CD4-positive, alpha-beta memory T cell (primary cell): ENCODE measurements around the gene USP17L28. TPM values are rescaled to one million over a fixed set of nuclear protein-coding genes. Genes with fewer than 3 reads are reported as not detected.
"Not testable (repeated sequence)": the region's sequence is repeated elsewhere in the genome, so short reads cannot be mapped to it uniquely, and the experiment has no call there.

Source experiments
- CTCF ChIA-PET: fragments of 350-600 bp; sonication (Branson Sonifier 250); formaldehyde crosslinking; loops from one replicate; lab custom pipeline; 2021; ENCODE audit warnings: inconsistent platforms; ENCODE audit not compliant: partially characterized antibody; lab: Charles Lee
- POLR2A ChIA-PET: fragments of 350-600 bp; sonication (Branson Sonifier 250); formaldehyde crosslinking; loops from one replicate; lab custom pipeline; 2021; ENCODE audit not compliant: partially characterized antibody; lab: Charles Lee
- DNase-seq, 5 donors: peaks; one replicate each; pipeline versions ENCODE4 v3.0.0 to v3.0.0-alpha.2; 2020 to 2022; ENCODE audit warnings: mixed read lengths in 1 of 5
- H3K27ac ChIP-seq: one replicate; pipeline ENCODE4 v1.7.0; 2013; ENCODE audit warnings: low read depth, low read length
- H3K27me3 ChIP-seq: 2 replicates; pipeline ENCODE4 v1.7.0; 2013; ENCODE audit warnings: mild to moderate bottlenecking, low read length, moderate library complexity; ENCODE audit not compliant: insufficient read depth
- H3K36me3 ChIP-seq: 2 replicates; pipeline ENCODE4 v1.7.0; 2013; ENCODE audit warnings: mild to moderate bottlenecking, low read length, moderate library complexity; ENCODE audit not compliant: insufficient read depth
- H3K4me1 ChIP-seq: 2 replicates; pipeline ENCODE4 v1.7.0; 2013; ENCODE audit warnings: mild to moderate bottlenecking, low read length, moderate library complexity; ENCODE audit not compliant: insufficient read depth
- H3K4me3 ChIP-seq, 2 donors: one replicate each; pipeline ENCODE4 v1.7.0; 2013; ENCODE audit warnings: low read length in 2 of 2, mild to moderate bottlenecking in 1 of 2
- H3K9me3 ChIP-seq, 2 donors: one replicate each; pipeline ENCODE4 v1.7.0; 2013; ENCODE audit warnings: low read length in 2 of 2, control low read depth in 1 of 2; ENCODE audit not compliant: control insufficient read depth in 1 of 2
- H3K27ac Mint-ChIP-seq, 7 donors: one replicate each; pipeline ENCODE4 v1.8.0; 2020 to 2021; ENCODE audit warnings: mixed read lengths in 7 of 7, mild to moderate bottlenecking in 6 of 7, inconsistent platforms in 3 of 7, moderate library complexity in 3 of 7
- H3K27me3 Mint-ChIP-seq, 2 donors: one replicate each; pipeline ENCODE4 v1.8.0; 2020 to 2021; ENCODE audit warnings: mixed read lengths in 2 of 2
- H3K36me3 Mint-ChIP-seq, 2 donors: one replicate each; pipeline ENCODE4 v1.8.0; 2020 to 2021; ENCODE audit warnings: mixed read lengths in 2 of 2, inconsistent platforms in 1 of 2, mild to moderate bottlenecking in 1 of 2
- H3K4me1 Mint-ChIP-seq, 4 donors: one replicate each; pipeline ENCODE4 v1.8.0; 2020 to 2021; ENCODE audit warnings: mixed read lengths in 4 of 4, mild to moderate bottlenecking in 1 of 4
- H3K4me3 Mint-ChIP-seq, 8 donors: one replicate each; pipeline ENCODE4 v1.8.0; 2020 to 2021; ENCODE audit warnings: mixed read lengths in 8 of 8, mild to moderate bottlenecking in 7 of 8, moderate library complexity in 6 of 8, inconsistent platforms in 3 of 8
- H3K9me3 Mint-ChIP-seq, 8 donors: one replicate each; pipeline ENCODE4 v1.8.0; 2020 to 2021; ENCODE audit warnings: mixed read lengths in 8 of 8, mild to moderate bottlenecking in 5 of 8, inconsistent platforms in 3 of 8, moderate library complexity in 1 of 8
- intact Hi-C: fragments of 100-400 bp; cut with micrococcal nuclease; formaldehyde crosslinking; loops from one replicate; pipeline ENCODE4 v1.15.1; 2023
- polyA plus RNA-seq, 2 donors: library from polyadenylated mRNA; unstranded; fragments of 300-500 nt; fragmentation: Illumina TruSeq; gene quantifications; one replicate each; pipeline ENCODE4 v1.2.3, GENCODE V29; 2021
- total RNA-seq, 2 experiments: library from RNA; stranded (reverse); gene quantifications; one replicate each; pipeline ENCODE4 v1.2.3, GENCODE V29; 2021

USP17L28 gene
- total and polyA plus RNA-seq, 4 experiments from 2014 or later: not detected

GRCh38 chr4:9350866-9351265 is 2.2 kb downstream of the USP17L28 start:
- H3K36me3 ChIP-seq, H3K9me3 Mint-ChIP-seq, H3K27me3 Mint-ChIP-seq, POLR2A ChIA-PET, CTCF ChIA-PET, H3K4me1 Mint-ChIP-seq, H3K27me3 ChIP-seq, DNase-seq, H3K4me3 Mint-ChIP-seq, intact Hi-C loops, H3K36me3 Mint-ChIP-seq, H3K27ac ChIP-seq, H3K27ac Mint-ChIP-seq, H3K4me1 ChIP-seq, H3K9me3 ChIP-seq, H3K4me3 ChIP-seq: not testable (repeated sequence)

GRCh38 chr4:9353338-9353737 is 4.6 kb downstream of the USP17L28 start, which contains the start of gene USP17L29:
Gene USP17L29, plus strand, starts transcription at chr4:9353638. Its CDS starts 0 bp downstream, at chr4:9353638.
- H3K27me3 ChIP-seq, H3K27ac Mint-ChIP-seq, H3K9me3 Mint-ChIP-seq, CTCF ChIA-PET, H3K27ac ChIP-seq, H3K27me3 Mint-ChIP-seq, H3K4me1 Mint-ChIP-seq, H3K36me3 Mint-ChIP-seq, H3K4me3 ChIP-seq, H3K4me1 ChIP-seq, intact Hi-C loops, H3K9me3 ChIP-seq, H3K4me3 Mint-ChIP-seq, DNase-seq, H3K36me3 ChIP-seq, POLR2A ChIA-PET: not testable (repeated sequence)

GRCh38 chr4:9362829-9363228 is 14.1 kb downstream of the USP17L28 start, which contains the start of gene USP17L30:
Gene USP17L30, plus strand, starts transcription at chr4:9363129. Its CDS starts 0 bp downstream, at chr4:9363129.
- H3K27me3 ChIP-seq, H3K4me3 ChIP-seq, H3K4me1 ChIP-seq, H3K36me3 Mint-ChIP-seq, POLR2A ChIA-PET, H3K36me3 ChIP-seq, H3K9me3 Mint-ChIP-seq, H3K27ac Mint-ChIP-seq, H3K9me3 ChIP-seq, DNase-seq, H3K4me1 Mint-ChIP-seq, H3K4me3 Mint-ChIP-seq, CTCF ChIA-PET, H3K27me3 Mint-ChIP-seq, H3K27ac ChIP-seq, intact Hi-C loops: not testable (repeated sequence)

- H3K4me3 ChIP-seq, CTCF ChIA-PET, DNase-seq, POLR2A ChIA-PET, intact Hi-C loops, H3K27ac Mint-ChIP-seq, H3K27me3 ChIP-seq, H3K9me3 Mint-ChIP-seq, H3K4me1 Mint-ChIP-seq, H3K27me3 Mint-ChIP-seq, H3K9me3 ChIP-seq, H3K27ac ChIP-seq, H3K36me3 ChIP-seq, H3K36me3 Mint-ChIP-seq, H3K4me1 ChIP-seq, H3K4me3 Mint-ChIP-seq: not testable (repeated sequence)
These were observed 31.2 kb downstream of the USP17L28 start for GRCh38 chr4:9379881-9380280.

- H3K36me3 ChIP-seq, H3K27me3 Mint-ChIP-seq, intact Hi-C loops, H3K9me3 ChIP-seq, H3K4me3 ChIP-seq, H3K27ac ChIP-seq, H3K36me3 Mint-ChIP-seq, POLR2A ChIA-PET, CTCF ChIA-PET, H3K27me3 ChIP-seq, H3K9me3 Mint-ChIP-seq, H3K4me1 ChIP-seq, H3K4me1 Mint-ChIP-seq, H3K27ac Mint-ChIP-seq: not testable (repeated sequence)
- DNase-seq: peak; percentile 38 to 61 (median 49)
- H3K4me3 Mint-ChIP-seq: peak overlapping the region in 6 of 8 donors; percentile 12 to 64 (median 43)
These were observed 32.4 kb downstream of the USP17L28 start for GRCh38 chr4:9381012-9381534.

- Histone ChIP-seq H3K4me1 (no peaks in the 10 kb centered on the region), H3K27ac (no peak overlapping the region), H3K36me3 (no peaks in the 10 kb centered on the region), H3K27me3 (no peaks in the 10 kb centered on the region), H3K4me3 (no peak overlapping the region), H3K9me3 (no peaks in the 10 kb centered on the region)
- ChIA-PET CTCF (no interaction called here), POLR2A (no interaction called here)
- Mint-ChIP-seq H3K9me3 (no peaks in the 10 kb centered on the region), H3K27me3 (peaks cover 0 to 1% of the 10 kb centered on the region in 2 donors), H3K4me1 (peaks cover 0 to 4% (median 3%) of the 10 kb centered on the region in 4 donors), H3K27ac (no peak overlapping the region), H3K4me3 (no peak overlapping the region), H3K36me3 (no peaks in the 10 kb centered on the region)
- DNase-seq: no peak
- intact Hi-C loops: no loop called here
These were observed 35.4 kb downstream of the USP17L28 start for GRCh38 chr4:9384126-9384525.

- H3K9me3 ChIP-seq, H3K4me1 ChIP-seq, POLR2A ChIA-PET, intact Hi-C loops, DNase-seq, H3K4me1 Mint-ChIP-seq, H3K9me3 Mint-ChIP-seq, H3K27ac Mint-ChIP-seq, H3K27me3 Mint-ChIP-seq, H3K36me3 ChIP-seq, H3K27me3 ChIP-seq, H3K27ac ChIP-seq, CTCF ChIA-PET, H3K36me3 Mint-ChIP-seq, H3K4me3 ChIP-seq: not testable (repeated sequence)
- H3K4me3 Mint-ChIP-seq: peak overlapping the region in 1 of 8 donors; percentile 13
These were observed 40.3 kb downstream of the USP17L28 start for GRCh38 chr4:9389001-9389400.
